Trophoblast cell (in vitro differentiated cells and primary cell): ENCODE results near the gene MRM3.

Source experiments
- DNase-seq, 2 donors: peaks; one replicate each; pipeline ENCODE4 v3.0.0-alpha.2; 2016
- H2AFZ ChIP-seq: 2 replicates; pipeline ENCODE4 v1.6.1; 2013; ENCODE audit warnings: low read length, moderate library complexity, mild to moderate bottlenecking; ENCODE audit not compliant: insufficient read depth, poor library complexity
- H2AK5ac ChIP-seq: 2 replicates; pipeline ENCODE4 v1.6.1; 2013; ENCODE audit warnings: mild to moderate bottlenecking, low read length
- H2BK120ac ChIP-seq: 2 replicates; pipeline ENCODE4 v1.6.1; 2013; ENCODE audit warnings: low read length, mild to moderate bottlenecking, moderate library complexity; ENCODE audit not compliant: insufficient read depth, poor library complexity
- H2BK12ac ChIP-seq: 2 replicates; pipeline ENCODE4 v1.6.1; 2013; ENCODE audit warnings: mild to moderate bottlenecking, low read length, moderate library complexity
- H2BK5ac ChIP-seq: 2 replicates; pipeline ENCODE4 v1.6.1; 2013; ENCODE audit warnings: low read length, low read depth, moderate library complexity, mild to moderate bottlenecking; ENCODE audit not compliant: poor library complexity
- H3K14ac ChIP-seq: 2 replicates; pipeline ENCODE4 v1.6.1; 2013; ENCODE audit warnings: mild to moderate bottlenecking, low read length
- H3K18ac ChIP-seq: 2 replicates; pipeline ENCODE4 v1.6.1; 2013; ENCODE audit warnings: mild to moderate bottlenecking, low read length
- H3K23ac ChIP-seq: 2 replicates; pipeline ENCODE4 v1.6.1; 2013; ENCODE audit warnings: low read length
- H3K27ac ChIP-seq: 2 replicates; pipeline ENCODE4 v1.5.1; 2013; ENCODE audit warnings: low read depth, mild to moderate bottlenecking, inconsistent platforms, low read length, moderate library complexity
- H3K27me3 ChIP-seq: 2 replicates; pipeline ENCODE4 v1.6.1; 2013; ENCODE audit warnings: inconsistent platforms, mild to moderate bottlenecking, low read length, moderate library complexity; ENCODE audit not compliant: insufficient read depth
- H3K36me3 ChIP-seq, 2 experiments: 1 replicate in 1 of 2; 2 replicates in 1 of 2; pipeline ENCODE4 v1.6.1; 2013; ENCODE audit warnings: low read length in 2 of 2, mild to moderate bottlenecking in 2 of 2, moderate library complexity in 1 of 2; ENCODE audit not compliant: insufficient read depth in 2 of 2, control insufficient read depth in 1 of 2
- H3K4ac ChIP-seq: 2 replicates; pipeline ENCODE4 v1.6.1; 2013; ENCODE audit warnings: low read depth, mild to moderate bottlenecking, low read length, moderate library complexity
- H3K4me1 ChIP-seq, 2 experiments: 1 replicate in 1 of 2; 2 replicates in 1 of 2; pipeline ENCODE4 v1.6.1; 2013; ENCODE audit warnings: low read length in 2 of 2, mild to moderate bottlenecking in 2 of 2, moderate library complexity in 1 of 2; ENCODE audit not compliant: insufficient read depth in 2 of 2, control insufficient read depth in 1 of 2
- H3K4me2 ChIP-seq: 2 replicates; pipeline ENCODE4 v1.6.1; 2013; ENCODE audit warnings: inconsistent platforms, mild to moderate bottlenecking, low read length, moderate library complexity
- H3K4me3 ChIP-seq: 2 replicates; pipeline ENCODE4 v1.5.1; 2013; ENCODE audit warnings: mild to moderate bottlenecking, low read depth, low read length, inconsistent platforms
- H3K79me1 ChIP-seq: one replicate; pipeline ENCODE4 v1.6.1; 2013; ENCODE audit warnings: low read length
- H3K79me2 ChIP-seq: 2 replicates; pipeline ENCODE4 v1.6.1; 2013; ENCODE audit warnings: low read length, mild to moderate bottlenecking; ENCODE audit not compliant: control insufficient read depth, insufficient read depth, poor library complexity
- H3K9ac ChIP-seq: 2 replicates; pipeline ENCODE4 v1.6.1; 2013; ENCODE audit warnings: mild to moderate bottlenecking, low read length
- H3K9me3 ChIP-seq: 2 replicates; pipeline ENCODE4 v1.6.1; 2013; ENCODE audit warnings: low read depth, mild to moderate bottlenecking, control low read depth, inconsistent platforms, low read length; ENCODE audit not compliant: insufficient read depth
- H4K12ac ChIP-seq: 2 replicates; pipeline ENCODE4 v1.6.1; 2013; ENCODE audit warnings: low read depth, mild to moderate bottlenecking, low read length, moderate library complexity
- H4K8ac ChIP-seq: 2 replicates; pipeline ENCODE4 v1.6.1; 2013; ENCODE audit warnings: low read depth, mild to moderate bottlenecking, low read length, moderate library complexity
- H4K91ac ChIP-seq: one replicate; pipeline ENCODE4 v1.6.1; 2013; ENCODE audit warnings: low read depth, mild to moderate bottlenecking, low read length, moderate library complexity
- WGBS: extraction: QIAGEN DNeasy Blood & Tissue Kit; methylation state at CpG from one replicate; pipeline ENCODE4 v1.1.7; 2013; ENCODE audit warnings: missing lambda C conversion rate; ENCODE audit not compliant: insufficient read length, insufficient coverage; ENCODE audit errors: extremely low coverage; 5-methylcytosine and 5-hydroxymethylcytosine counted together

The MRM3 gene

DNA sequence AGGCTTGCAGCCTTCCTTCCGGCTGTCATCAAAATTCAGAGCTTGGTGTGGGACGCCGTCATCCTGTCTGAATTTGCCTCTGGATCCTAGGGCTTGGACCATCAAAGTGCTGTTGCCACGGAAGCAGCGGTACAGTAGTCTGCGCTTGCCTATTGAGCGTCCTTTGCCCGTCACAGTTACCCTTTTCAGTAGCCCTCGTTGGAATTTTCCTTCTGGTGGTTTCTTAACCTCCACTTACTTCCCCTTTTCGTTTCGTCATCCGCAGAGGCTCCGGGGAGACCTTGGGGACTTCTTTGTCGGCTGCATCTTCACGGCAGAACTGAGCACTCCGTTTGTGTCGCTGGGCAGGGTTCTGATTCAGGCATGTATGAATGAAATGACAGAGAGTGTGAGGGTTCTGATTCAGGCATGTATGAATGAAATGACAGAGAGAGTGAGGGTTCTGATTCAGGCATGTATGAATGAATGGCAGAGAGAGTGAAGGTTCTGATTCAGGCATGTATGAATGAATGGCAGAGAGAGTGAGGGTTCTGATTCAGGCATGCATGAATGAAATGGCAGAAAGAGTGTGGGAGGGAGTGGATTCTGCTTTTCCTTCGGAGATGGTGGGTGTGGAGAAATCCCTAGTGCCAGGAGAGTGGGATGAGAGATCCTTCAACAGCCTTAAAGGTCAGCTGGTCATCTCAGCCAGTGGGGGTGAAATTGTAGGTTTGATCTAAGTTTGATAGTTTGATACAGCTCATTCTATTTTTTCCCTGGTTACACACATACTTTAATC lies 41.7 kb upstream of the MRM3 start:
- Histone ChIP-seq H3K4me3 (no peak overlapping the region), H3K4ac (no peak overlapping the region), H3K4me2 (no peak overlapping the region), H2BK12ac (no peak overlapping the region), H3K79me1 (no peaks in the 10 kb centered on the region), H3K79me2 (no peaks in the 10 kb centered on the region), H3K23ac (no peak overlapping the region), H3K27ac (no peak overlapping the region), H3K27me3 (no peaks in the 10 kb centered on the region), H4K12ac (no peak overlapping the region), H3K14ac (no peak overlapping the region), H2AK5ac (no peak overlapping the region), H2BK120ac (no peak overlapping the region), H4K91ac (no peak overlapping the region), H2AFZ (no peak overlapping the region), H3K9ac (no peak overlapping the region), H3K4me1 (no peaks in the 10 kb centered on the region), H3K36me3 (peaks cover 50 to 54% of the 10 kb centered on the region in 2 experiments), H2BK5ac (no peak overlapping the region), H3K18ac (no peak overlapping the region), H4K8ac (no peak overlapping the region), H3K9me3 (no peaks in the 10 kb centered on the region)
- WGBS, result no CpG with 5 or more reads among the region's 18 CpGs
- DNase-seq, result peak; percentile 31 to 44

GRCh38 chr17:742147-742793 lies 39.9 kb upstream of the MRM3 start:
- no peak overlapping the region for H2BK5ac ChIP-seq
- H3K23ac ChIP-seq, result no peak overlapping the region
- H3K4ac ChIP-seq, result no peak overlapping the region
- no peaks in the 10 kb centered on the region for H3K27me3 ChIP-seq
- no peak overlapping the region for H3K14ac ChIP-seq
- H2AK5ac ChIP-seq, result no peak overlapping the region
- no peaks in the 10 kb centered on the region for H3K79me1 ChIP-seq
- no peak overlapping the region for H3K9ac ChIP-seq
- H4K8ac ChIP-seq, result no peak overlapping the region
- no peaks in the 10 kb centered on the region for H3K4me1 ChIP-seq
- no peak overlapping the region for H3K18ac ChIP-seq
- no peak overlapping the region for H3K4me2 ChIP-seq
- no peak overlapping the region for H4K12ac ChIP-seq
- H3K27ac ChIP-seq, result no peak overlapping the region
- no CpG with 5 or more reads among the region's 11 CpGs for WGBS
- H2BK12ac ChIP-seq, result no peak overlapping the region
- no peak overlapping the region for H2AFZ ChIP-seq
- no peaks in the 10 kb centered on the region for H3K9me3 ChIP-seq
- no peak overlapping the region for H3K4me3 ChIP-seq
- H2BK120ac ChIP-seq, result no peak overlapping the region
- peaks cover 68 to 72% of the 10 kb centered on the region in 2 experiments for H3K36me3 ChIP-seq
- no peak overlapping the region for H4K91ac ChIP-seq
- DNase-seq, result no peak
- no peaks in the 10 kb centered on the region for H3K79me2 ChIP-seq

GRCh38 chr17:743139-743538 lies 39.0 kb upstream of the MRM3 start:
- Histone ChIP-seq H3K4me3 (no peak overlapping the region), H3K4me1 (no peaks in the 10 kb centered on the region), H3K9ac (no peak overlapping the region), H3K9me3 (peaks cover 2% of the 10 kb centered on the region), H4K91ac (no peak overlapping the region), H3K18ac (no peak overlapping the region), H2BK12ac (no peak overlapping the region), H3K4ac (no peak overlapping the region), H2AK5ac (no peak overlapping the region), H4K8ac (no peak overlapping the region), H2BK5ac (no peak overlapping the region), H3K14ac (no peak overlapping the region), H4K12ac (no peak overlapping the region), H3K27me3 (no peaks in the 10 kb centered on the region), H3K4me2 (no peak overlapping the region), H3K79me1 (no peaks in the 10 kb centered on the region), H3K36me3 (peaks cover 74 to 76% of the 10 kb centered on the region in 2 experiments), H2AFZ (no peak overlapping the region), H2BK120ac (no peak overlapping the region), H3K27ac (no peak overlapping the region), H3K23ac (no peak overlapping the region), H3K79me2 (no peaks in the 10 kb centered on the region)
- WGBS, result no CpG with 5 or more reads among the region's 4 CpGs
- no peak for DNase-seq

- H3K27ac ChIP-seq, result no peak overlapping the region
- H4K12ac ChIP-seq, result no peak overlapping the region
- no peak overlapping the region for H3K4me3 ChIP-seq
- H2BK12ac ChIP-seq, result no peak overlapping the region
- peaks cover 6% of the 10 kb centered on the region for H3K9me3 ChIP-seq
- no peak overlapping the region for H3K4me2 ChIP-seq
- H3K18ac ChIP-seq, result no peak overlapping the region
- no peak overlapping the region for H3K4ac ChIP-seq
- H3K79me1 ChIP-seq, result no peaks in the 10 kb centered on the region
- no peak overlapping the region for H3K14ac ChIP-seq
- no peak overlapping the region for H3K9ac ChIP-seq
- no peaks in the 10 kb centered on the region for H3K4me1 ChIP-seq
- WGBS, result no CpG with 5 or more reads among the region's 9 CpGs
- H3K23ac ChIP-seq, result no peak overlapping the region
- H2AFZ ChIP-seq, result no peak overlapping the region
- H4K8ac ChIP-seq, result no peak overlapping the region
- no peak overlapping the region for H2BK120ac ChIP-seq
- no peak overlapping the region for H4K91ac ChIP-seq
- H3K27me3 ChIP-seq, result no peaks in the 10 kb centered on the region
- no peak overlapping the region for H2BK5ac ChIP-seq
- no peak for DNase-seq
- no peaks in the 10 kb centered on the region for H3K79me2 ChIP-seq
- peaks cover 70 to 75% of the 10 kb centered on the region in 2 experiments for H3K36me3 ChIP-seq
- no peak overlapping the region for H2AK5ac ChIP-seq
Observed at GRCh38 chr17:744937-745336, 37.2 kb upstream of the MRM3 start.
